PFSK-1 (cell line): Measurements from ENCODE around the gene DNAH8.

Experiments
- FOXP2 ChIP-seq: optimal IDR thresholded peaks from 2 replicates; pipeline ENCODE3; 2011; ENCODE audit warnings: borderline replicate concordance, control low read depth, inconsistent platforms; ENCODE audit not compliant: insufficient read depth; ENCODE audit errors: extremely low read length, extremely low read depth
- POLR2AphosphoS5 ChIP-seq: IDR thresholded peaks from 2 replicates; pipeline ENCODE4 v1.6.1; 2012; ENCODE audit warnings: low read depth, mild to moderate bottlenecking, control low read depth, low read length, moderate library complexity
- REST ChIP-seq, 2 experiments: IDR thresholded peaks; 2 replicates each; pipeline versions ENCODE4 v1.6.1 to v1.8.0; 2011 to 2012; ENCODE audit warnings: low read depth in 2 of 2, low read length in 2 of 2, control low read depth in 1 of 2, inconsistent platforms in 1 of 2, mild to moderate bottlenecking in 1 of 2, moderate library complexity in 1 of 2; ENCODE audit not compliant: insufficient read depth in 1 of 2
- SIN3A ChIP-seq: IDR thresholded peaks from 2 replicates; pipeline ENCODE4 v1.6.1; 2012; ENCODE audit warnings: mild to moderate bottlenecking, low read length, moderate library complexity, borderline replicate concordance; ENCODE audit not compliant: insufficient read depth
- TAF1 ChIP-seq: IDR thresholded peaks from 2 replicates; pipeline ENCODE4 v1.6.1; 2012; ENCODE audit warnings: low read length, control low read depth, borderline replicate concordance; ENCODE audit not compliant: insufficient read depth

The DNAH8 gene

GRCh38 chr6:38943964-38944363 lies 228.9 kb downstream of the DNAH8 start:
- TF ChIP-seq TAF1 (no peak), POLR2AphosphoS5 (no peak), FOXP2 (no peak), REST (IDR thresholded peaks at IDR 0.05; ENCODE audit: insufficient read depth in 1 of 2, low read depth in 2 of 2, low read length in 2 of 2) (no peak), SIN3A (no peak)

- TF ChIP-seq TAF1 (no peak), SIN3A (no peak), REST (IDR thresholded peaks at IDR 0.05; ENCODE audit: insufficient read depth in 1 of 2, low read depth in 2 of 2, low read length in 2 of 2) (no peak), FOXP2 (no peak), POLR2AphosphoS5 (no peak)
Observed at GRCh38 chr6:38944655-38945279, 229.7 kb downstream of the DNAH8 start.

- TF ChIP-seq FOXP2 (no peak), REST (IDR thresholded peaks at IDR 0.05; ENCODE audit: insufficient read depth in 1 of 2, low read depth in 2 of 2, low read length in 2 of 2) (no peak), TAF1 (no peak), POLR2AphosphoS5 (no peak), SIN3A (no peak)
Observed at GRCh38 chr6:38955861-38956260, 240.8 kb downstream of the DNAH8 start.

- TF ChIP-seq SIN3A (no peak), FOXP2 (no peak), REST (IDR thresholded peaks at IDR 0.05; ENCODE audit: insufficient read depth in 1 of 2, low read depth in 2 of 2, low read length in 2 of 2) (no peak), POLR2AphosphoS5 (no peak), TAF1 (no peak)
Observed at GRCh38 chr6:38957426-38957825, 242.3 kb downstream of the DNAH8 start.
